A549 (cell line): ENCODE results near the gene TTLL13. TPM values are rescaled to one million over a fixed set of nuclear protein-coding genes. Genes with fewer than 3 reads are reported as not detected.
"Not testable (repeated sequence)": the region's sequence is repeated elsewhere in the genome, so short reads cannot be mapped to it uniquely, and the experiment has no call there.

Source experiments
- ATAC-seq, 2 experiments: fragments of 200-7000 bp in 1 of 2; fragments of >200 bp in 1 of 2; cut with Nextera tagmentation in 1 of 2; cut with Tn5 transposase in 1 of 2; 3 replicates each; pipeline versions ENCODE4 v1.8.0 to v1.9.1; 2018 to 2020; ENCODE audit warnings: mild to moderate bottlenecking in 1 of 2, moderate library complexity in 1 of 2
- CTCF ChIA-PET: fragments of 300-600 bp; sonication (Branson Sonifier 250); formaldehyde crosslinking; extraction: SDS; loops from one replicate; lab custom pipeline; 2021; ENCODE audit warnings: antibody characterized with exemption, inconsistent platforms; lab: Yijun Ruan, JAX
- POLR2A ChIA-PET: fragments of 350-600 bp; formaldehyde crosslinking; extraction: SDS; loops from one replicate; lab custom pipeline; 2021; ENCODE audit warnings: antibody characterized with exemption, inconsistent platforms; lab: Yijun Ruan, JAX
- DNase-seq, 2 experiments: peaks; one replicate each; pipeline versions ENCODE4 v3.0.0 to v3.0.0-alpha.2; 2011 to 2016; ENCODE audit warnings: low read depth in 1 of 2, low spot score in 1 of 2
- FAIRE-seq: peaks from 2 replicates; lab custom pipeline; 2011; peaks lifted over from hg19 to GRCh38; lab: Jason Lieb, UNC
- H3K27ac ChIP-seq, 2 experiments: fragments of >200 bp; sonication (Bioruptor Twin); formaldehyde crosslinking; 3 replicates each; pipeline ENCODE4 v1.5.1; 2016 to 2017
- H3K4me1 ChIP-seq: fragments of >200 bp; sonication (Bioruptor Twin); formaldehyde crosslinking; 3 replicates; pipeline ENCODE4 v1.6.1; 2016
- H3K4me2 ChIP-seq: fragments of >200 bp; sonication (Bioruptor Twin); formaldehyde crosslinking; 3 replicates; pipeline ENCODE4 v1.6.1; 2016
- H3K4me3 ChIP-seq: fragments of >200 bp; sonication (Bioruptor Twin); formaldehyde crosslinking; 3 replicates; pipeline ENCODE4 v1.5.1; 2016
- H3K9me3 ChIP-seq: fragments of >200 bp; sonication (Bioruptor Twin); formaldehyde crosslinking; 3 replicates; pipeline ENCODE4 v1.6.1; 2016
- ATOH8 ChIP-seq: fragments of 250-450 bp; sonication (Bioruptor Pico); IDR thresholded peaks from 2 replicates; pipeline ENCODE4 v1.5.0; 2020; ENCODE audit warnings: low read depth, mild to moderate bottlenecking, moderate library complexity
- BHLHE40 ChIP-seq: IDR thresholded peaks from 2 replicates; pipeline ENCODE4 v1.6.1; 2012; ENCODE audit warnings: low read depth, low read length, inconsistent platforms
- CBX8 ChIP-seq: fragments of 200-600 bp; sonication (generic); IDR thresholded peaks from 2 replicates; pipeline ENCODE4 v1.6.1; 2016
- CTCF ChIP-seq: fragments of >200 bp; sonication (Bioruptor Twin); formaldehyde crosslinking; IDR thresholded peaks from 3 replicates; pipeline ENCODE4 v1.5.1; 2016
- EHMT2 ChIP-seq: fragments of 200-600 bp; sonication (generic); IDR thresholded peaks from 2 replicates; pipeline ENCODE4 v1.6.1; 2016; ENCODE audit warnings: antibody characterized with exemption, low read depth, mild to moderate bottlenecking, moderate library complexity
- FOSL2 ChIP-seq, 2 experiments: fragments of 450-650 bp in 1 of 2; fragments of >200 bp in 1 of 2; sonication (Bioruptor Twin) in 1 of 2; formaldehyde crosslinking; IDR thresholded peaks; 2 replicates each; pipeline versions ENCODE4 v1.5.0 to v1.6.1; 2016 to 2020; ENCODE audit warnings: mild to moderate bottlenecking in 1 of 2, moderate library complexity in 1 of 2
- HDAC2 ChIP-seq: fragments of 200-600 bp; sonication (generic); IDR thresholded peaks from 2 replicates; pipeline ENCODE4 v1.6.1; 2016
- HES2 ChIP-seq: fragments of >200 bp; sonication (Bioruptor Twin); formaldehyde crosslinking; IDR thresholded peaks from 2 replicates; pipeline ENCODE4 v1.6.1; 2016
- KDM5A ChIP-seq: fragments of 200-600 bp; sonication (generic); IDR thresholded peaks from 2 replicates; pipeline ENCODE4 v1.6.1; 2016; ENCODE audit warnings: antibody characterized with exemption, mild to moderate bottlenecking
- MAFK ChIP-seq: fragments of 450-650 bp; IDR thresholded peaks from 2 replicates; pipeline ENCODE4 v1.6.1; 2014; ENCODE audit not compliant: partially characterized antibody
- MYC ChIP-seq: IDR thresholded peaks from 2 replicates; pipeline ENCODE4 v1.6.1; 2012; ENCODE audit warnings: mild to moderate bottlenecking, inconsistent platforms, low read length, improper control_type of control experiment, borderline replicate concordance
- NPAS2 ChIP-seq: fragments of 250-450 bp; sonication (Bioruptor Pico); IDR thresholded peaks from 2 replicates; pipeline ENCODE4 v1.8.0; 2022; ENCODE audit warnings: mild to moderate bottlenecking, moderate library complexity, borderline replicate concordance
- PBX3 ChIP-seq: IDR thresholded peaks from 2 replicates; pipeline ENCODE4 v1.6.1; 2012
- PHF8 ChIP-seq: fragments of 200-600 bp; sonication (generic); IDR thresholded peaks from 2 replicates; pipeline ENCODE4 v1.6.1; 2016; ENCODE audit warnings: low read depth, mild to moderate bottlenecking, antibody characterized with exemption, moderate library complexity, borderline replicate concordance
- SMC3 ChIP-seq: fragments of >200 bp; sonication (Bioruptor Twin); formaldehyde crosslinking; IDR thresholded peaks from 3 replicates; pipeline ENCODE4 v1.6.1; 2018; ENCODE audit warnings: inconsistent platforms
- WGBS: methylation state at CpG from one replicate; pipeline ENCODE4 v1.1.6; 2017; ENCODE audit errors: missing lambda C conversion rate; 5-methylcytosine and 5-hydroxymethylcytosine counted together
- polyA plus RNA-seq, 4 experiments: library from polyadenylated mRNA; depleted of rRNA in 3 of 4; stranded (reverse); fragments of >200 nt; fragmentation: RNase III in 1 of 4; extraction: RNeasy Plus Mini Kit Qiagen cat#74134 plus additional on column Dnase treatment in 1 of 4; gene quantifications; 2 replicates in 3 of 4; 3 replicates in 1 of 4; pipeline ENCODE4 v1.2.3, GENCODE V29; 2011 to 2017

The TTLL13 gene
- polyA plus RNA-seq, 2 of the 4 experiments (the other 2 are of a cell fraction): 0.17 to 0.61 TPM

- TF ChIP-seq PBX3 (no peak), MYC (no peak), FOSL2 (IDR thresholded peaks at IDR 0.05) (no peak), FOSL2 (CRISPR knock-in tag; IDR thresholded peaks at IDR 0.05) (no peak), ATOH8 (CRISPR knock-in tag) (no peak), SMC3 (no peak)
These were observed 560 bp upstream of the TTLL13 start (continued) for GRCh38 chr15:90248789-90249202.

GRCh38 chr15:90257776-90258175 is 8.4 kb downstream of the TTLL13 start:
- FAIRE-seq (no peak), DNase-seq (no peak), ATAC-seq (no peak)
- TF ChIP-seq CBX8: no peak
- no peak for TF ChIP-seq HDAC2
- TF ChIP-seq NPAS2 (CRISPR knock-in tag): no peak
- no peak for TF ChIP-seq BHLHE40
- no peak for TF ChIP-seq HES2
- no peak for TF ChIP-seq MAFK
- TF ChIP-seq KDM5A: no peak
- TF ChIP-seq CTCF: no peak
- no peak for TF ChIP-seq EHMT2
- TF ChIP-seq MYC: no peak
- no peak overlapping the region for H3K4me2 ChIP-seq
- H3K27ac ChIP-seq: no peak overlapping the region
- H3K4me1 ChIP-seq: 0 out of 3 replicates have a peak, but pooled peaks cover 5% of the 10 kb centered on the region
- 84% methylated on average over 7 of the region's 7 CpGs for WGBS
- no peaks in the 10 kb centered on the region for H3K9me3 ChIP-seq
- no peak overlapping the region for H3K4me3 ChIP-seq
- POLR2A ChIA-PET: interaction anchor here (1.4 kb wide), 1 partner anchor 8 kb away, joined by 3 read pairs; the partner anchor contains the start of gene NGRN
- CTCF ChIA-PET: interaction anchor here (0.6 to 2.3 kb wide), 2 partner anchors 29 to 36 kb away, joined by 3 to 7 read pairs; no protein-coding TSS in a partner anchor

- FAIRE-seq (no peak), ATAC-seq (no peak), DNase-seq (no peak)
- Histone ChIP-seq H3K4me3 (no peak overlapping the region), H3K4me1 (peaks cover 8% of the 10 kb centered on the region), H3K4me2 (no peak overlapping the region), H3K27ac (no peak overlapping the region), H3K9me3 (no peaks in the 10 kb centered on the region)
- TF ChIP-seq NPAS2 (CRISPR knock-in tag) (no peak), PHF8 (no peak)
- CTCF ChIA-PET: interaction anchor here (1.0 kb wide), 1 partner anchor 27 kb away, joined by 4 read pairs; no protein-coding TSS in a partner anchor
- POLR2A ChIA-PET: interaction anchor here (0.6 to 2.2 kb wide), 2 partner anchors 10 to 26 kb away, joined by 3 to 9 read pairs; partner anchors contain the start of genes CIB1 and TTLL13
- 82% methylated on average over 5 of the region's 5 CpGs for WGBS
These were observed 10.2 kb downstream of the TTLL13 start for GRCh38 chr15:90259524-90259923.

GRCh38 chr15:90260731-90261130 is 11.4 kb downstream of the TTLL13 start:
- H3K27ac ChIP-seq, DNase-seq, H3K4me2 ChIP-seq, H3K4me1 ChIP-seq, FAIRE-seq, ATAC-seq, H3K9me3 ChIP-seq, H3K4me3 ChIP-seq: not testable (repeated sequence)
- CTCF ChIA-PET: interaction anchor here (0.7 to 2.7 kb wide), 5 partner anchors 8 to 133 kb away, joined by 4 to 14 read pairs (median 6); partner anchors contain the start of gene TTLL13
- 93% methylated on average over 6 of the region's 6 CpGs for WGBS
- POLR2A ChIA-PET: interaction anchor here (2.2 kb wide), 1 partner anchor 11 kb away, joined by 9 read pairs; the partner anchor contains the start of gene TTLL13
